IPS-18a (cell line): ENCODE data around the gene ABCF3.

Source experiments
- H3K27ac ChIP-seq: one replicate; pipeline ENCODE4 v1.5.1; 2013; ENCODE audit warnings: low read length
- H3K27me3 ChIP-seq: one replicate; pipeline ENCODE4 v1.6.1; 2013; ENCODE audit warnings: mild to moderate bottlenecking, low read length; ENCODE audit not compliant: control insufficient read depth, insufficient read depth
- H3K36me3 ChIP-seq: one replicate; pipeline ENCODE4 v1.6.1; 2013; ENCODE audit warnings: low read depth, low read length; ENCODE audit not compliant: control insufficient read depth
- H3K4me1 ChIP-seq: one replicate; pipeline ENCODE4 v1.6.1; 2013; ENCODE audit warnings: low read depth, low read length; ENCODE audit not compliant: control insufficient read depth
- H3K4me3 ChIP-seq: one replicate; pipeline ENCODE4 v1.5.1; 2013; ENCODE audit warnings: low read length
- H3K9ac ChIP-seq: one replicate; pipeline ENCODE4 v1.6.1; 2013; ENCODE audit warnings: mild to moderate bottlenecking, low read length, moderate library complexity
- H3K9me3 ChIP-seq: one replicate; pipeline ENCODE4 v1.6.1; 2013; ENCODE audit warnings: low read depth, low read length; ENCODE audit not compliant: control insufficient read depth

The ABCF3 gene

DNA sequence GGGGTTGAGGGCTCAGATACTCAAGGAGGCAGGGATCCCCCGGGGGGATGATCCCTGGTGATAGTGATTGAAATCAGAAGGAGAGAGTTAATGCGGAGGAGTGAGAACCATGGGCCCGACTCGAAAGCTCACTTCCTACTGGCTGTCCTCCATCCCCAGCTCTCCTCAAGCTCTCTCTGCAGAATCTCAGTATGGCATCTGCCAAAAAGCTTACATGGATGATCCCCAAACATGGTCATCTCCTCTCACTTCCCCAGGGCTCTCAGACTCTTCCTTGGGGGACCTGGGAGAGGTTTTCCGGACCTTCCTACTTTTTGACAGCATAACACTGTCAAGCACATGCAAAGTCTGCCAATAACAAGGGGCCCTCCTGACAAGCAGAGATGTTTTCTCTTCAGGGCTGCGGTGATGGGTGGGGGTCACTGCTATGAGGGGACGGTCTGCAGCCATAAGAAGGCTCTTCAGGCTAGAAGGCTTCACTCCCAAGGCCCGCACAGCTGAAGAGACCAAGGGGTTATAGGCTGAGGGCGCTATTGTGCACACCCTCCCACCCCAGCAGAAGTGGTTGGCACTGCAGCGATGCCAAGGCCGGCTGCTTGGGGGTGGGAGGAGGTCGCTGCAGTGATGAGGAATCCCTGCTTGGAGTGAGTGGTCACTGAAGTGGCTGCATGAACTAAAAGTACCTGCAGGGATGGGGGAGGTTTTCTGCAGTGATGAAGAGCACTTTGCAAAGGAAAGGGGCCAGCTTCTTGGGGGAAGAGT is 42.6 kb downstream of the ABCF3 start:
- H3K4me3 ChIP-seq: peak overlapping the region; percentile 55
- H3K27me3 ChIP-seq: peaks cover 70% of the 10 kb centered on the region
- no peaks in the 10 kb centered on the region for H3K36me3 ChIP-seq
- no peaks in the 10 kb centered on the region for H3K9me3 ChIP-seq
- no peak overlapping the region for H3K27ac ChIP-seq
- H3K9ac ChIP-seq: no peak overlapping the region
- H3K4me1 ChIP-seq: no peaks in the 10 kb centered on the region

GRCh38 chr3:184229394-184230080 is 43.5 kb downstream of the ABCF3 start, which contains the start of gene VWA5B2:
Gene VWA5B2 (plus strand): TSS chr3:184229585. CDS start chr3:184230529, 944 bp downstream.
- H3K9ac ChIP-seq: no peak within 1 kb of the TSS
- H3K4me1 ChIP-seq: no peaks in the 10 kb centered on the region
- peaks cover 72% of the 10 kb centered on the region for H3K27me3 ChIP-seq
- no peak within 1 kb of the TSS for H3K27ac ChIP-seq
- peak within 1 kb of the TSS; percentile 55 for H3K4me3 ChIP-seq
- no peaks in the 10 kb centered on the region for H3K9me3 ChIP-seq
- H3K36me3 ChIP-seq: no peaks in the 10 kb centered on the region

GRCh38 chr3:184230081-184230602 is 44.1 kb downstream of the ABCF3 start:
- Histone ChIP-seq H3K27me3 (peaks cover 72% of the 10 kb centered on the region), H3K9me3 (no peaks in the 10 kb centered on the region), H3K4me1 (no peaks in the 10 kb centered on the region), H3K27ac (no peak overlapping the region), H3K9ac (no peak overlapping the region), H3K36me3 (no peaks in the 10 kb centered on the region), H3K4me3 (peak overlapping the region; percentile 55)

GRCh38 chr3:184230603-184231528 is 44.9 kb downstream of the ABCF3 start:
- H3K4me1 ChIP-seq: no peaks in the 10 kb centered on the region
- no peak overlapping the region for H3K27ac ChIP-seq
- no peak overlapping the region for H3K9ac ChIP-seq
- no peaks in the 10 kb centered on the region for H3K36me3 ChIP-seq
- H3K9me3 ChIP-seq: no peaks in the 10 kb centered on the region
- H3K4me3 ChIP-seq: peak overlapping the region; percentile 55
- peaks cover 72% of the 10 kb centered on the region for H3K27me3 ChIP-seq

GRCh38 chr3:184231671-184232070 is 45.7 kb downstream of the ABCF3 start:
- H3K4me1 ChIP-seq: no peaks in the 10 kb centered on the region
- H3K27ac ChIP-seq: no peak overlapping the region
- peaks cover 67% of the 10 kb centered on the region for H3K27me3 ChIP-seq
- no peaks in the 10 kb centered on the region for H3K36me3 ChIP-seq
- no peaks in the 10 kb centered on the region for H3K9me3 ChIP-seq
- H3K9ac ChIP-seq: no peak overlapping the region
- H3K4me3 ChIP-seq: no peak overlapping the region

DNA sequence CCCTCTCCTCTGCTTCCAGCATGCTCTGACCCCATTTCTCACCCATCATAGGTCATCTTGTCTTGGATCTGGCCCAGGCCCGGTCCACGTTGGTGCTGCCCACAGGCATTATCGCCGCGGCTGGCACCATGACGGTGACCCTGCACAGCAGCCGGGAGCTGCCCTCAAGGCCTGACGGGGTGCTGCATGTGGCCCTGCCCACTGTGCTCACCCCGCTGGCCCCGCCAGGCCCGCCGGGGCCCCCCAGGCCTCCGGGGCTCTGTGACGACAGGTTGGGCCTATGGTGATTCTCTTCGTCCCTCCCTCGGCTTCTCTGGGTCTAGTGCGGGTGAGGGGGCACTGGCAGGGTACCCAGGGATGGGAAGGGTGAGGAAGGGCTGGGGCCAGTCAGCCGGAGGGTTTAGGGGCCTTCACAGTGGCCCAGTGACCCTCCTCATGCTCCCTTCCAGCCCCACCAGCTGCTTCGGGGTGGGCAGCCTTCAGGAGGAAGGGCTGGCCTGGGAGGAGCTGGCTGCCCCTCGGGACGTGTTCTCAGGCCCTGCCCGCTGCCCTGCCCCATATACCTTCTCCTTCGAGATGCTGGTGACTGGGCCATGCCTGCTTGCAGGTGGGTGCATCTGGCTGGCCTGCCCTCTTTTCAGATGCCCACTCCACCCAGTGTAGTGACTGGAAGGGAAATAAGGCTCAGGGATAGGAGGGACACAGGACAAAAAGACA is 47.3 kb downstream of the ABCF3 start:
- no peak overlapping the region for H3K9ac ChIP-seq
- H3K9me3 ChIP-seq: no peaks in the 10 kb centered on the region
- no peaks in the 10 kb centered on the region for H3K4me1 ChIP-seq
- H3K27me3 ChIP-seq: peaks cover 55% of the 10 kb centered on the region
- no peaks in the 10 kb centered on the region for H3K36me3 ChIP-seq
- no peak overlapping the region for H3K27ac ChIP-seq
- H3K4me3 ChIP-seq: no peak overlapping the region

GRCh38 chr3:184234224-184234623 is 48.2 kb downstream of the ABCF3 start:
- no peaks in the 10 kb centered on the region for H3K36me3 ChIP-seq
- H3K27ac ChIP-seq: no peak overlapping the region
- H3K27me3 ChIP-seq: peaks cover 45% of the 10 kb centered on the region
- H3K9me3 ChIP-seq: no peaks in the 10 kb centered on the region
- no peak overlapping the region for H3K9ac ChIP-seq
- H3K4me3 ChIP-seq: no peak overlapping the region
- no peaks in the 10 kb centered on the region for H3K4me1 ChIP-seq

DNA sequence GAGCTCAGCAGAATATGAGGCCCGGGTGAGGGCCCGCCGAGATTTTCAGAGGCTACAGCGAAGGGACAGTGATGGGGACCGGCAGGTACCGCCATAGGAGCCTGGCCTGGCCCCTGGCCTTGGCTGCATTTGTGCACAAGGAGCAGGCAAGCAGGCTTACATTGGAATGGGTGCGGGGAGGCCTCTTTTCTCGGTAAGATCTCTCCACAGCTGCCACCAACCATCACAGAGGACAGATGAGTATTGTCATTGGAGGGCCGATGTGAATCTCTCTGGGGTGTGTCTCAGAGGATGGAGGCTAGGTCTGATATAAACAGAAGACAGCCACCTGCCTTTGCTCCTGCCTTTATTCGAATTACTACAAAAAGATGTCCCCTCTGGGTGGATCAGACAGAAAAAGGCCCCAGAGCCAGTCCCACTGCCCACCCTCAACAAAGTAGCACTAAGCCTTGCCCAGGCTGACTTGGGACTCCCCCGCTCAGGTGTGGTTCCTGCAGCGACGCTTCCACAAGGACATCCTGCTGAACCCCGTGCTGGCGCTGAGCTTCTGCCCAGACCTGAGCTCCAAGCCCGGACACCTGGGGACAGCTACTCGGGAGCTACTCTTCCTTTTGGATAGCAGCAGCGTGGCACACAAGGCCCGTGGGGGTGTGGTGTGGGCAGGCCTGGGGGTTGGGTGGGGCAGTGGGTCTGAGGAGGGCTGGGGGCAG is 48.8 kb downstream of the ABCF3 start:
- Histone ChIP-seq H3K9ac (no peak overlapping the region), H3K4me3 (no peak overlapping the region), H3K27ac (no peak overlapping the region), H3K9me3 (no peaks in the 10 kb centered on the region), H3K4me1 (no peaks in the 10 kb centered on the region), H3K36me3 (no peaks in the 10 kb centered on the region), H3K27me3 (peaks cover 39% of the 10 kb centered on the region)

- Histone ChIP-seq H3K27me3 (peaks cover 33% of the 10 kb centered on the region), H3K9ac (no peak overlapping the region), H3K27ac (no peak overlapping the region), H3K4me3 (no peak overlapping the region), H3K4me1 (no peaks in the 10 kb centered on the region), H3K9me3 (no peaks in the 10 kb centered on the region), H3K36me3 (no peaks in the 10 kb centered on the region)
Observed at GRCh38 chr3:184235381-184236032, 49.5 kb downstream of the ABCF3 start.

DNA sequence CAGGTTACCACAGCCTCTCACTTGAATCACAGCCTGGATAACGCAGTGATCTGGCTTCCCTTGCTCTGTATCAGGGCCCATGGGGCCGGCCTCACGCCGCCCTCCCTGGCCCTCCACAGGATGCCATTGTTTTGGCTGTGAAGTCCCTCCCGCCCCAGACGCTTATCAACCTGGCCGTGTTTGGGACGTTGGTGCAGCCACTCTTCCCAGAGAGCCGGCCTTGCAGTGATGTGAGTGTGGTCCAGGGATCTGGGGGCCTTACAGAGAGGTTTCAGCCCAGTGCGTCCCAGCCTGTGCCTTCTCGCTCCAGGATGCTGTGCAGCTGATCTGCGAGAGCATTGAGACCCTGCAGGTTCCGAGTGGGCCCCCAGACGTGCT is 50.0 kb downstream of the ABCF3 start:
- Histone ChIP-seq H3K27me3 (peaks cover 27% of the 10 kb centered on the region), H3K36me3 (no peaks in the 10 kb centered on the region), H3K4me3 (no peak overlapping the region), H3K27ac (no peak overlapping the region), H3K9me3 (no peaks in the 10 kb centered on the region), H3K4me1 (no peaks in the 10 kb centered on the region), H3K9ac (no peak overlapping the region)
